Gastrocnemius medialis (tissue), 4 donors: ENCODE results near the gene DZIP1L.

ENCODE experiments used
- CTCF ChIP-seq, 5 experiments: fragments of 450-650 bp in 3 of 5; fragments of 200-600 bp in 2 of 5; sonication (generic) in 2 of 5; IDR thresholded peaks in 4 of 5; conservative IDR thresholded peaks in 1 of 5; 1 replicate in 4 of 5; 2 replicates in 1 of 5; pipeline ENCODE4 v1.5.1; 2016 to 2019; ENCODE audit warnings: antibody characterized with exemption in 5 of 5, mild to moderate bottlenecking in 3 of 5, moderate library complexity in 3 of 5
- POLR2A ChIP-seq, 2 donors: fragments of 450-650 bp; IDR thresholded peaks; one replicate each; pipeline ENCODE4 v1.6.1; 2017; ENCODE audit warnings: antibody characterized with exemption in 2 of 2, mild to moderate bottlenecking in 2 of 2, moderate library complexity in 2 of 2

- no peak for TF ChIP-seq CTCF (IDR thresholded peaks at IDR 0.05 in 4 of 5, conservative IDR thresholded peaks at IDR 0.05 in 1 of 5)
- no peak for TF ChIP-seq POLR2A (IDR thresholded peaks at IDR 0.05)
Measured at GRCh38 chr3:138063416-138063815, 52.0 kb downstream of the DZIP1L start.
